IPS-18c (cell line): ENCODE measurements around the gene XG.
"Not testable (repeated sequence)": the region's sequence is repeated elsewhere in the genome, so short reads cannot be mapped to it uniquely, and the experiment has no call there.

Experiments
- H3K4me3 ChIP-seq: 2 replicates; pipeline ENCODE4 v1.7.0; 2013; ENCODE audit warnings: low read depth, mild to moderate bottlenecking, low read length, moderate library complexity; ENCODE audit not compliant: insufficient read depth
- H3K9me3 ChIP-seq: one replicate; pipeline ENCODE4 v1.6.1; 2013; ENCODE audit warnings: mild to moderate bottlenecking, low read length, moderate library complexity; ENCODE audit not compliant: control insufficient read depth, insufficient read depth

XG gene

DNA sequence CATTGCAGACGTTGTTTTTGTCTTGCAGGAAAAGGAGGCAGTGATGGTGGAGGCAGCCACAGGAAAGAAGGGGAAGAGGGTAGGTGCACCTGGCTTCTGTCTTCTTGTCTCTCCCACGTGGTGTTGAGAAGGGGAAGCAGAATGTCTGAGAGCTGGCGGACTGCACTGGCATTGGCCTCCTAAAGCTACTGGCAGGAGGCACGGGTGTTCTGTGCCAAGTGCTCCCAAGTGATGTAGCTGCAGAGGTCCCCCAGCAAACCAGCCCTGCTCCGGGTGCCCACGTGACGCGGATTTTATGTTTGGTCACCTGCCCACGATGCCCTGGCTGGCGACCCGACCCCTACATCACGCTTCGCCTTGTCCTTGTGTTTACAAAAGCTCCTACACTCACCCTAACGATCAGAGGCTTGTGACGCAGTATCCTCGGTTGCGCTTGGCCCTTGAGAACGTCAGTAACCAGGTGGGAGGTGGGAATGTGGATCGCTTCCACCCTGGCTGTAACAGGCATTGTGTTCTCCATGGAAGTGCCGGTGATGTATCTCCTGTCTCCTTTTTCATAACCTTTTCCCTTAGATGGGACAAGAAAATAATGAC, 28.5 kb upstream of the XG start:
- no peaks in the 10 kb centered on the region for H3K9me3 ChIP-seq
- H3K4me3 ChIP-seq = no peak overlapping the region

DNA sequence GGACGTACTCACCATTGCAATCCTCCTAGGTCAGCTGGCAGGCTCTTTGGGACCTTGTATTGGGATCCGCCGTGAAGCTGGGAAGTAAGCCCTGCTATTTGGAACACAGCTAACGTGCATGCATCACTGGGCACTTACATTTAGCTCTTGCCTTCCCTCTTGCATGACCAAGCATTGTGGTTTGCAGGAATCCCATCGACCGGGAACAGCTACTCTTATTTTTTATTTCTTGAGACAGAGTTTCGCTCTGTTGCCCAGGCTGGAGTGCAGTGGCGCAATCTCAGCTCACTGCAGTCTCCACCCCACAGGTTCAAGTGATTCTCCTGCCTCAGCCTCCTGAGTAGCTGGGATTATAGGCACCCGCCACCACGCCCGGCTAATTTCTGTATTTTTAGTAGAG, 24.6 kb upstream of the XG start:
- H3K4me3 ChIP-seq, H3K9me3 ChIP-seq: not testable (repeated sequence)

DNA sequence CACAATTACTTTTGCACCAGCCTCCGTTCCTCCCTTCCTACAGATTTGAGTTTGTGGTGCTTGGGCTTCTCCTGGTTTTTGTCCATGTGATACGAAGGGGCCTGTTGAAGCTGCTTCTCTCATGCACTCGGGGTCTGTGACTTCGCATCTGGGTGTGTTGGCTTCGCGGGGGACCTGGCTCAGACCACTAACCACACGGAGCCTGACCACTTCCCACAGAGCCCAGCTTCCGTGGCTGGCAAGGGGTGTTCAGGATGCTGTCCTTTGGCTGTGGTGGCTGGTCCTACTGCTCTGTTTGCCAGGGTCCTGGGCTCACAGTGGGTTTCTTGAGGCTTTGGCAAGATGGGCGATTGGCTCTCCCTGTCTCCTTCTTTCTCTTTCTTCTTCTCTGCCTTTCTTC, 19.8 kb upstream of the XG start:
- Histone ChIP-seq H3K9me3 (no peaks in the 10 kb centered on the region), H3K4me3 (no peak overlapping the region)

DNA sequence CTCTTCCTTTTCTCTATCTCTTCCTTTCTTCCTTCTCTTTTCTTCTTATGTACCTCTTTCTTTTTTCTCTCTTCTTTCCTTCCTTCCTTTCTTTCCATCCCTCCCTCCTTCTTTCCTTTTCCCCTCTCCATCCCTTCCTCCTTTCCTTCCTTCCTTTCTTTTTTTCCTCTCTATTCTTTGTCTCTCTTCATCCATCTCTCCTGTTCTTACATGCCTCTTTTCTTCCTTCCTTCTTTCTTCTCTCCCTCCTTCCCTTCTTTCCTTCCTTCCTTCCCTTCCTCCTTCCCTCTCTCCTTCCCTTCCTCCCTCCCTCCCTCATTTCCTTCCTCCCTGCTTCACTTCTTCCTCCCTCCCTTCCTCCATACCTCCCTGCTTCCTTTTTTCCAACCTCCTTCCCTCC, 19.2 kb upstream of the XG start:
- H3K4me3 ChIP-seq = no peak overlapping the region

DNA sequence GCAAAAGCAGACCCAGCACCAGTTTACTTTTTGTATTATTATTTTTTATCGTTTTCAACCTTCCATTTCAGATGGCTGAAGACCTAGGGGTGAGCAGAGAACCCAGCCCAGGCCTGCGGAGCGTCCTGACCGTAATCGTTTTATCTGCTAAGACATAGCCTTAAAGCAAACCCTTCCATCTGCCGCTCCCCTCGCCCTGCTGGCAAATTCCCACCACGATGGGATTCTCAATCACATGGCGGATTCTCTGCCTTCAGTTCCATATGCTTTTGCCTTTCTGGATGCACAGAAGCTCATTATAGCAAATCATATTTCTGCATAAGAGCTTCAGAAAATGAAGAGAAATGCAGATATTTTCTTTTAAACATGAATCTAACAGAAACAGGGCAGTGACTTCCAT, 18.6 kb upstream of the XG start:
- H3K9me3 ChIP-seq = no peaks in the 10 kb centered on the region
- no peak overlapping the region for H3K4me3 ChIP-seq

More for the DNA sequence above, 19.2 kb upstream of the XG start:
- no peaks in the 10 kb centered on the region for H3K9me3 ChIP-seq

DNA sequence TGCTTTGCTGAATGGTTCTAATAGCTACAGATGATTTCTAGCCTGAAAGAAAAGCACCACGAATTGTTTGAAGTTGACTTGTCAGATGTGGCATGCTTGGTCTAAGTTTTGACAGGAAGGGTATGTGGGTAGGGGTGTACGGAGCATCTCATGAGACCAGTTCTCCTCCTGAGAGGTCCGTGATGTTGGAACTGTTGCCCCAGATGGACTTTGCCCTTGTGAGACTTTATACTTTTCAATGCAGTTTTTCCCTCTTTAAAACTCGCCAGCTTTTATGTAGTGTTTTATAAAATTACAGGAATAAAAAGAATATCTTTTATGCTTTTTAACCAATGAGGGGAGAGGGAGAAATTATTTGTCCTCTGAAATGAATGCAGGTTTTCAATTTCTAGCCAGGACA, 16.6 kb upstream of the XG start:
- Histone ChIP-seq H3K9me3 (peaks cover 2% of the 10 kb centered on the region), H3K4me3 (no peak overlapping the region)

DNA sequence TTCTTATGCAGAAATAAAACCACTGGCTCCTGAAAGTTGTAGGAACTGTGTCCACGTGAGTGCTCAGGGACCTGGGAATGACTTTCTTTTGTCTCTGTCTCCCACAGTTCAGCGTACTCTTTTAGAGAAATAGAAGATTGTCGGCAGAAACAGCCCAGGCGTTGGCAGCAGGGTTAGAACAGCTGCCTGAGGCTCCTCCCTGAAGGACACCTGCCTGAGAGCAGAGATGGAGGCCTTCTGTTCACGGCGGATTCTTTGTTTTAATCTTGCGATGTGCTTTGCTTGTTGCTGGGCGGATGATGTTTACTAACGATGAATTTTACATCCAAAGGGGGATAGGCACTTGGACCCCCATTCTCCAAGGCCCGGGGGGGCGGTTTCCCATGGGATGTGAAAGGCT, 11.2 kb upstream of the XG start:
- peaks cover 2% of the 10 kb centered on the region for H3K9me3 ChIP-seq
- no peak overlapping the region for H3K4me3 ChIP-seq

DNA sequence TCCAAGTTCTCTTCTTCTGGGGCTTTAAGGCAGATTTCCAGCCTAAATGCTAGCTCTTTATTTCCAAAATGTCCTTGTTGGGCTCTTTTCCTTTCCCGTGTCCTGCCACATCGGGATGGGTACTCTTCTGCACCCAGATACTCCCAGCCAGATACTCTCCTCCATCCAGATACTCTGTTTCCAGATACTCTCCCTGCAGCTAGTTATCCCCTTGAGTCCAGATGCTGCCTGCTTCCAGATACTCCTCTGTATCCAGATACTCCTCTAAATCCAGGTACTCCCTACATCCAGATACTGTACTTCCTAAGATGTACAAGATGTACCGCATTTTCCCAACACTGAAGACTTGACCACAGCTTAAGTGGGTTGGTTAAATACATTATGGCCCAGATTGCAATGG, 10.5 kb upstream of the XG start:
- no peak overlapping the region for H3K4me3 ChIP-seq
- peaks cover 2% of the 10 kb centered on the region for H3K9me3 ChIP-seq

DNA sequence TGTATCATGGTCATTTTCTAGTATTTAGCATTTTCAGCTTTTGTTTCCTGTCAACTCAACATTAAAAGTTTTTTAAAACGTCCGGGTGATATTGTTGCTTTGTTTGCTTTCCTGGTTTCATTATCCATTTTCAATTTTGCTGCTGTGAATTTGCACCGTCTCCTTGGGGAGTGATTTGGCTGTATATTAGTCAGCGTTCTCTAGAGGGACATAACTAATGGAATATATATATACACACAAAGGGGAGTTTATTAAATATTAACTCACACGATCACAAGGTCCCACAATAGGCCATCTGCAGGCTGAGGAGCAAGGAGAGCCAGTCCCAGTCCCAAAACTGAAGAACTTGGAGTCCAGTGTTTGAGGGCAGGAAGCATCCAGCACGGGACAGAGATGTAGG, 5.6 kb upstream of the XG start:
- not testable (repeated sequence) for H3K4me3 ChIP-seq, H3K9me3 ChIP-seq

DNA sequence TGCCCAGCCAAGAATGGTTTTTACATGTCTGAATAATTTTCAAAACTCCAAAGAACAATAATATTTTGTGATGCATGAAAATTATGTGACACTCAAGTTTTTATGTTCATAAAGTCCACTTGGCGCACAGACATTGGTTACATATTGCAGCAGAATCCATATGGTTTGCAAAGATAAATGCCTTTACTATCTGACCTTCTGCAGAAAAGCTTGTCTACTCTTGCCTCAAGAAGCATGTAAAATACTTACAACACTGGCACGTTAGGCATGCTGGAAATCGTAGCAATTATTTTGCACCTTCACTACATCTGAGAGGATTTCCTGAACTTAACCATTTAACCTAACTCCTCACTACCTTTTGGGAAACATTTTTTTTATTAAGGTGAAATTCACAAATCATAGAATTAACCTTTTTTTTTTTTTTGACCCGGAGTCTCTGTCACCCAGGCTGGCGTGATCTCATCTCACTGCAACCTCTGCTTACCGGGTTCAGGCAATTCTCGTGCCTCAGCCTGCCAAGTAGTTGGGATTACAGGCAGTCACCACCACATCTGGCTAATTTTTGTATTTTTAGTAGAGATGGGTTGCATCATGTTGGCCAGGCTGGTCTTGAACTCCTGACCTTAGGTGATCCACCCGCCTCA, 3.5 kb upstream of the XG start:
- peaks cover 5% of the 10 kb centered on the region for H3K9me3 ChIP-seq
- no peak overlapping the region for H3K4me3 ChIP-seq

DNA sequence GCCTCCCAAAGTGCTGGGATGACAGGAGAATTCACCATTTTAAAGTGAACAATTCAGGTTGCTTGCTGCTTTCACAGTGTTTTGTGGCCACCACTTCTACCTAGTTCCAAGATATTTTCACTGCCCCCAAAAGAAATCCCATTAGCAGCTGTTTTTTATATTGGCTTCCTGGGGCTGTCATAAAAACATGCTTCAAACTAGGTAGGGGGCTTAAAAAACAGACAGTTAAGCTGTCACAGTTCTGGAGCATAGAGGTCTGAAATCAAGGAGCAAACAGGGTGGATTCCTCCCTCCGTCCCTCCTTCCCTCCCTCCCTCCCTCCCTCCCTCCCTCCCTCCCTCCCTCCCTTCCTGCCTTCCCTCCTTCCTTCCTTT, 3.0 kb upstream of the XG start:
- Histone ChIP-seq H3K9me3 (peaks cover 5% of the 10 kb centered on the region), H3K4me3 (no peak overlapping the region)

DNA sequence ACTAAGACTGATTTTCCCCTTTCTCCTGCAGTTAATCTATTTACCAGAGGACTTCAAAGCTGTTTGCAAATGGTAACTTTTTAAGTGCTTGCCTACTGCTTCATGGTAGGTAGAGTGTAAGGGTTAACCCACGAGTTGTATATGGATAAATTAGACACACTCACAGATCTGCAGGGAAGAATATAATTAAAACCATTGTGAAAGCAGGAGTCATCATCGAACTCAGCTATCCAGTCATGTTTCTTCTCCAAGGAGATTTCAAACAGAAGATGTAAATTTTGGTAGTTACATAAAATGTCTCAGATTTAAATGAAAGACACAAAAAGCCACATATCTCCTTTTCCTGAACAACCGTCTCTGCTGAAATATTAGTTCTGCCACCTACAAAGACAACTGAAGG, 549 bp upstream of the XG start:
- Histone ChIP-seq H3K4me3 (no peak overlapping the region), H3K9me3 (peaks cover 5% of the 10 kb centered on the region)

DNA sequence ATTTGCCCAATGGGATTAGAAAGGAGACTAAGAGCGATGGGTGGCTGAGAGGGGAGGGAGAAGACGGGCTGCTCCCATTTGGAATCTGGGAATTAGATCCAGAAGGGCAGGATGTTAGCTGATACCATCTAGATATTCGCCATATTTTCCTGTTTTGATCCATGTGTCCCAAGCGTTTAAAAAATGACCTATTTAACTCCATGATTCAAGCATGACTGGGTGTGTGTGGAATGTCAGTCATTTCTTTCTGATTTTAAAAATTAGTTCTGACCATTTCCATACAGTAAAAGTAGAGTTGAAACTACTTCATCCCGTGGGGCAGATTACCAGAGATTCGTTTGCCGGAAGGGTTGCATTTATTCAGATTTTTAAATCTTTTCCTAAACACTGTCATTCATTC, 601 bp downstream of the XG start:
- not testable (repeated sequence) for H3K9me3 ChIP-seq, H3K4me3 ChIP-seq

DNA sequence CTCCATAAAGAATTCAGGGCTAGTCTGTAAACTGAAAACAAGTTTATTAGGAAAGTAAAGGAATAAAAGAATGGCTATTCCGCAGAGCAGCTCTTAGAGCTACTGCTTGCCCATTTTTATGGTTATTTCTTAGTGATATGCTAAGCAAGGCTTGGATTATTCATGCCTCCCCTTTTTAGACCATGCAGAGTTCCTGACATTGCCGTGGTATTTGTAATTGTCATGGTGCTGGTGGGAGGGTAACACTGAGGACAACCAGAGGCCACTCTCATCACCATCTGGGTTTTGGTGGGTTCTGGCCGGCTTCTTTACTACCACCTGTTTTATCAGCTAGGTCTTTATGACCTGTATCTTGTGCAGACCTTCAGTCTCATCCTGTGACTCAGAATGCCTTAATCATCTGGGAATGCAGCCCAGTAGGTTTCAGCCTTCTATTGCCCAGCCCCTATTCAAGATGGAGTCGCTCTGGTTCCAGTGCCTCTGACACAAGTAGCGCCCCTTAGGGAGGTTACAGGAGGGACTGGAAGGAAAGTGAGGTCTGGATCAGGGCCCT, 3.4 kb downstream of the XG start:
- not testable (repeated sequence) for H3K4me3 ChIP-seq, H3K9me3 ChIP-seq

DNA sequence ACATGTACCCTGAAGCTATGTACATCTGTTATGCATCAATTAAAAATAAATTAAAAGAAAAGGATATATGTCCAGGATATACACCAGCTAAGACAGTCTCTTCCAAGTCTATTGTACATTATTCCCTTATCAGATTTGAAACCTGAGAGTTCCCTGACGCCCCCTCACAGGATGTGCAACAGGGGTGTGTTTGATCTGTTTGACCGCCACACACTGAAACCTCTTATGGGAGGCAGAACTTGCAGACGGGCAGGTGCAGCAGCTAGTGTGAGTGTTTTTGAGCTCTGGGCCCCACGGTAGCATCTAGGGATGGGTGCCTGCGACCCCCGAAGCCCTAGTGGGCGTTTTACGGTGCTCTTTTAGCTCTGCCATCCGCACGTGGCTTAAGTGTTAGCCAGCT, 4.7 kb downstream of the XG start:
- Histone ChIP-seq H3K9me3 (no peaks in the 10 kb centered on the region), H3K4me3 (no peak overlapping the region)

DNA sequence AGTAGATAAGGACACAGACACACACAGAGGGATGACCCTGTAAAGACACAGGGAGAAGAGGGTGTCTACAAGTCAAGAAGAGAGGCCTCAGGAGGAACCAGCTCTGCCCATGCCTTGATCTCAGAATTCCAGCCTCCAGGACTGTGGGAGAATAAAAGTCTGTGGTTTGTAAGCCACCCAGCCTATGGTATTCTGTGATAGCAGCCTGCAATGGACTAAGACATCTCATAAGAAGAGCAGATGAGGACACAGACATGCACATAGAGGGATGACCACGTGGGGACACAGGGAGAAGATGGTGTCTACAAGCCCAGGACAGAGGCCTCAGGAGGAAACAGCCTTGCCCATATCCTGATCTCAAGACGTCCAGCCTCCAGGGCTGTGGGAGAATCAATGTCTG, 9.4 kb downstream of the XG start:
- Histone ChIP-seq H3K4me3 (no peak overlapping the region), H3K9me3 (no peaks in the 10 kb centered on the region)

DNA sequence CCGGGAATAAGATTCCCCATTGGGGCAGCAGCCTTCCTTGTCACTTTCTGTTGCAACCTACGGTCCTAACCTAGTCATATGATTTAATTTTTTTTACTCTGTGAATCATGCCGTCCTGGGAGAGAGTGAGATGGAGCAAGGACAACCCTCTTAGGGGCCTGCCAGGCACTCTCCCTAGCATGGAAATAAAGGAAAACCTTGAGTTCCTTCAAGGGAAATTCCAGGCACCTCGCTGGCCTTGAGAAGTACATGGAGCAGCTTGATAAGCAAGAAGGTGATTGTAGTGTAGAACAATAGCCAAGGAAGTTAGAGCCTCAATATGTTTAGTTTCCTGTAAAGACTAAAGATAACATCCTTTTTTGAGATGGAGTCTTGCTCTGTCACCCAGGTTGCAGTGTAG, 10.8 kb downstream of the XG start:
- H3K9me3 ChIP-seq, H3K4me3 ChIP-seq: not testable (repeated sequence)

DNA sequence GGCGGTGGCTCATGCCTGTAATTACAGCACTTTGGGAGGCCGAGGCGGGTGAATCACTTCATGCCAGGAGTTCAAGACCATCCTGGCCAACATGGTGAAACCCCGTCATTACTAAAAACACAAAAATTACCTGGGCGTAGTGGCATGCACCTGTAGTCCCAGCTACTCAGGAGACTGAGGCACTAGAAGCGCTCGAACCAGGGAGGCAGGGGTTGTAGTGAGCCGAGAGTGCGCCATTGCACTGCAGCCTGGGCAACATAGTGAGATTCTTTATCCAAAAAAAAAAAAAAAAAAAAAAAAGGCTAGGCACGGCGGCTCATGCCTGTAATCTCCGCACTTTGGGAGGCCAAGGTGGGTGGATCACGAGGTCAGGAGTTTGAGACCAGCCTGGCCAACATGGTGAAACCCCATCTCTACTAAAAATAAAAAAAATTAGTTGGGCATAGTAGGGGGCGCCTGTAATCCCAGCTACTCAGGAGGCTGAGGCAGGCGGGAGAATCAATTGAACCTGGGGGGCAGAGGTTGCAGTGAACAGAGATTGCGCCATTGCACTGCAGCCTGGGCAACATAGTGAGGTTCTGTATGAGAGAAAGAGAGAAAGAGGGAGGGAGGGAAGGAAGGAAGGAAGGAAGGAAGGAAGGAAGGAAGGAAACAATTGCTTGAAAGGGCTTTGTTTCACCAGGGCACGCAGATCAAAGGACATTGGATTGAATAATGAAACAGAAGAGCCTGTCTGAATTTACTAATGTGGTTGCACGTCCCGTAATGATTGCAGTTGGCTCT, 13.1 kb downstream of the XG start:
- H3K4me3 ChIP-seq = not testable (repeated sequence)

More for the DNA sequence above, 13.1 kb downstream of the XG start:
- H3K9me3 ChIP-seq = not testable (repeated sequence)
